C4-2B (cell line): ENCODE results near the gene LARP4.

Source experiments
- ZFX ChIP-seq: fragments of 450-650 bp; IDR thresholded peaks from 2 replicates; pipeline ENCODE4 v1.6.1; 2017
- TF ChIP-seq, protein P1 (sequence below): fragments of 450-650 bp; conservative IDR thresholded peaks from 2 replicates; pipeline ENCODE4 v1.5.1; 2017; ENCODE audit warnings: mild to moderate bottlenecking

GRCh38 chr12:50398931-50399330 is 1.8 kb upstream of the LARP4 start:
- TF ChIP-seq, protein P1, sequence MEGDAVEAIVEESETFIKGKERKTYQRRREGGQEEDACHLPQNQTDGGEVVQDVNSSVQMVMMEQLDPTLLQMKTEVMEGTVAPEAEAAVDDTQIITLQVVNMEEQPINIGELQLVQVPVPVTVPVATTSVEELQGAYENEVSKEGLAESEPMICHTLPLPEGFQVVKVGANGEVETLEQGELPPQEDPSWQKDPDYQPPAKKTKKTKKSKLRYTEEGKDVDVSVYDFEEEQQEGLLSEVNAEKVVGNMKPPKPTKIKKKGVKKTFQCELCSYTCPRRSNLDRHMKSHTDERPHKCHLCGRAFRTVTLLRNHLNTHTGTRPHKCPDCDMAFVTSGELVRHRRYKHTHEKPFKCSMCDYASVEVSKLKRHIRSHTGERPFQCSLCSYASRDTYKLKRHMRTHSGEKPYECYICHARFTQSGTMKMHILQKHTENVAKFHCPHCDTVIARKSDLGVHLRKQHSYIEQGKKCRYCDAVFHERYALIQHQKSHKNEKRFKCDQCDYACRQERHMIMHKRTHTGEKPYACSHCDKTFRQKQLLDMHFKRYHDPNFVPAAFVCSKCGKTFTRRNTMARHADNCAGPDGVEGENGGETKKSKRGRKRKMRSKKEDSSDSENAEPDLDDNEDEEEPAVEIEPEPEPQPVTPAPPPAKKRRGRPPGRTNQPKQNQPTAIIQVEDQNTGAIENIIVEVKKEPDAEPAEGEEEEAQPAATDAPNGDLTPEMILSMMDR = no peak
- no peak for TF ChIP-seq ZFX
